Progenitor cell of endocrine pancreas (in vitro differentiated cells): ENCODE results near the gene GINS2. TPM values are rescaled to one million over a fixed set of nuclear protein-coding genes. Genes with fewer than 3 reads are reported as not detected.

Experiments used
- DNase-seq: peaks from one replicate; pipeline ENCODE4 v3.0.0; 2021; ENCODE audit warnings: low spot score; ENCODE audit not compliant: unreplicated experiment
- H3K27ac Mint-ChIP-seq: 2 replicates; pipeline ENCODE4 v1.8.0; 2021; ENCODE audit warnings: mild to moderate bottlenecking, moderate library complexity, mixed read lengths
- H3K27me3 Mint-ChIP-seq: 2 replicates; pipeline ENCODE4 v1.8.0; 2021; ENCODE audit warnings: mixed read lengths
- H3K36me3 Mint-ChIP-seq: 2 replicates; pipeline ENCODE4 v1.8.0; 2022; ENCODE audit warnings: mixed read lengths; ENCODE audit not compliant: insufficient read depth
- H3K4me1 Mint-ChIP-seq: 2 replicates; pipeline ENCODE4 v1.8.0; 2021; ENCODE audit warnings: low read depth, mixed read lengths
- H3K4me3 Mint-ChIP-seq: 2 replicates; pipeline ENCODE4 v1.8.0; 2021; ENCODE audit warnings: low read depth, mild to moderate bottlenecking, moderate library complexity, mixed read lengths
- H3K9me3 Mint-ChIP-seq: 2 replicates; pipeline ENCODE4 v1.8.0; 2021; ENCODE audit warnings: low read depth, mixed read lengths
- CTCF ChIP-seq: fragments of 200-600 bp; sonication (generic); IDR thresholded peaks from one replicate; pipeline ENCODE4 v1.5.0; 2021; ENCODE audit warnings: antibody characterized with exemption, mild to moderate bottlenecking; ENCODE audit not compliant: unreplicated experiment
- total RNA-seq: library from RNA; stranded (reverse); gene quantifications from 2 replicates; pipeline ENCODE4 v1.2.1, GENCODE V29; 2021

Gene GINS2
- total RNA-seq, 1 donor from 2014 or later, result 22.3 TPM

- no peak for TF ChIP-seq CTCF
- Mint-ChIP-seq H3K27me3 (no peaks in the 10 kb centered on the region), H3K9me3 (no peaks in the 10 kb centered on the region), H3K4me3 (no peak overlapping the region), H3K36me3 (peaks cover 36% of the 10 kb centered on the region), H3K4me1 (peaks cover 5% of the 10 kb centered on the region), H3K27ac (peak overlapping the region; percentile 72)
- DNase-seq, result no peak
These were observed 15.0 kb downstream of the GINS2 start for GRCh38 chr16:85673529-85674417.

DNA sequence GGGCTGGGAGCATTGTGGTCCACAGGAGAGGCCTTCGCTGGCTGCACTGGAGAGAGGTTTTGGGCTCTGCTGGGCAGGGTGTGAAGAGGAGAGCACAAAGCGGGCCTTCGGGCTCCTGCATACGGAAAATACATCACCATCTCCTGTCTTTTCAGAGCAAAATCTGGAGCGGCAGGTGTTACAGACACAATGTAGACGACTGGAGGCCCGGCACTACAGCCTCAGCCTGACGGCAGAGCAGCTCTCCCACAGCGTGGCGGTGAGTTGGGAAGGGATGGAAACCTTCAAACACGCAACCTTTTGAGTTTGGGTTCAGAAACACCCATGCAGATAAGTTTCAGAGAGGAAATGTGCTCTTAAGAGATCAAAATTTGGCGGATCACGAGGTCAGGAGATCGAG, 17.9 kb downstream of the GINS2 start:
- no peak for DNase-seq
- H3K27ac Mint-ChIP-seq, result peak overlapping the region; percentile 94
- no peaks in the 10 kb centered on the region for H3K27me3 Mint-ChIP-seq
- H3K4me1 Mint-ChIP-seq, result peaks cover 2% of the 10 kb centered on the region
- no peaks in the 10 kb centered on the region for H3K9me3 Mint-ChIP-seq
- H3K4me3 Mint-ChIP-seq, result no peak overlapping the region
- peaks cover 43% of the 10 kb centered on the region for H3K36me3 Mint-ChIP-seq
- TF ChIP-seq CTCF, result no peak

- peaks cover 36% of the 10 kb centered on the region for H3K36me3 Mint-ChIP-seq
- no peak overlapping the region for H3K27ac Mint-ChIP-seq
- TF ChIP-seq CTCF, result no peak
- peaks cover 2% of the 10 kb centered on the region for H3K4me1 Mint-ChIP-seq
- no peak overlapping the region for H3K4me3 Mint-ChIP-seq
- no peaks in the 10 kb centered on the region for H3K27me3 Mint-ChIP-seq
- H3K9me3 Mint-ChIP-seq, result no peaks in the 10 kb centered on the region
- no peak for DNase-seq
These were observed 19.9 kb downstream of the GINS2 start for GRCh38 chr16:85668676-85669424.

DNA sequence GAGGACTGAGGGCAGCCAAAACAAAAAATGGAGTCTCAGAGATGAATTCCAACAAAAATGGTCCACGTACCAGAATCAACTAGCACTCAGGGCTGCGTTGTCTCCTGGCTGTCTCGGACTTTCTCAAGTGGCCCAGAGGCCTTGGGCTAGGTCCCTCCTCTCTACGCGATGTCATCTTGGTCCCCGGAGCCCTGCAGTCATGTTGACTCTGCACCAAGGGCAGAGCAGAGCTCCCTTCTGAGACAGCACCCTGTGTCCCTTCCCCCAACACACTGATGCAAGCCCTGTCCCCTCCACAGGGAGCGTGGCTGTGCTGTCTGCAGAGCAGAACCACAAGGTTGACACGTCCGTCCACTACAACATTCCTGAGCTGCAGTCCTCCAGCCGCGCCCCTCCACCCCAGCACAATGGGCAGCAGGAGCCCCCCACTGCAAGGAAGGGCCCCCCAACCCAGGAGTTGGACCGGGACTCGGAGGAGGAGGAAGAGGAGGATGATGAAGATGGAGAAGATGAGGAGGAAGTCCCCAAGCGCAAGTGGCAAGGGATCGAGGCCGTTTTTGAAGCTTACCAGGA, 20.8 kb downstream of the GINS2 start:
- H3K4me3 Mint-ChIP-seq, result no peak overlapping the region
- H3K27ac Mint-ChIP-seq, result no peak overlapping the region
- TF ChIP-seq CTCF, result no peak
- H3K4me1 Mint-ChIP-seq, result peaks cover 2% of the 10 kb centered on the region
- no peak for DNase-seq
- peaks cover 36% of the 10 kb centered on the region for H3K36me3 Mint-ChIP-seq
- no peaks in the 10 kb centered on the region for H3K9me3 Mint-ChIP-seq
- no peaks in the 10 kb centered on the region for H3K27me3 Mint-ChIP-seq

GRCh38 chr16:85667261-85667660, 21.5 kb downstream of the GINS2 start:
- H3K4me3 Mint-ChIP-seq, result no peak overlapping the region
- peaks cover 35% of the 10 kb centered on the region for H3K36me3 Mint-ChIP-seq
- TF ChIP-seq CTCF, result no peak
- H3K4me1 Mint-ChIP-seq, result no peaks in the 10 kb centered on the region
- no peaks in the 10 kb centered on the region for H3K9me3 Mint-ChIP-seq
- peak overlapping the region; percentile 69 for H3K27ac Mint-ChIP-seq
- H3K27me3 Mint-ChIP-seq, result no peaks in the 10 kb centered on the region
- DNase-seq, result no peak
